GM19463 (cell line): ENCODE data around the gene CCL4L2.
"Not testable (repeated sequence)": the region's sequence is repeated elsewhere in the genome, so short reads cannot be mapped to it uniquely, and the experiment has no call there.

Experiments used
- ATAC-seq: cut with Tn5 transposase; IDR thresholded peaks from one replicate; pipeline ENCODE4 v1.9.1; 2021; ENCODE audit warnings: mild to moderate bottlenecking, moderate library complexity; ENCODE audit not compliant: unreplicated experiment

Gene CCL4L2

GRCh38 chr17:36194832-36195433 lies 15.9 kb upstream of the CCL4L2 start:
- ATAC-seq: not testable (repeated sequence)

- no peak for ATAC-seq
These were observed 15.3 kb upstream of the CCL4L2 start for GRCh38 chr17:36195434-36196130.

GRCh38 chr17:36196131-36196486 lies 14.8 kb upstream of the CCL4L2 start:
- ATAC-seq: no peak

GRCh38 chr17:36197387-36197703 lies 13.5 kb upstream of the CCL4L2 start:
- peak; percentile 20 for ATAC-seq

- ATAC-seq: peak; percentile 24
These were observed 11.9 kb upstream of the CCL4L2 start for GRCh38 chr17:36198831-36199465.

GRCh38 chr17:36201102-36201501 lies 9.8 kb upstream of the CCL4L2 start:
- ATAC-seq: not testable (repeated sequence)

- not testable (repeated sequence) for ATAC-seq
These were observed 9.4 kb upstream of the CCL4L2 start for GRCh38 chr17:36201506-36201905.

- no peak for ATAC-seq
These were observed 7.5 kb upstream of the CCL4L2 start for GRCh38 chr17:36203335-36203734.

GRCh38 chr17:36204724-36205500 lies 6.0 kb upstream of the CCL4L2 start:
- ATAC-seq: no peak

GRCh38 chr17:36205637-36206485 lies 5.0 kb upstream of the CCL4L2 start:
- ATAC-seq: peak; percentile 32

- ATAC-seq: not testable (repeated sequence)
These were observed 4.4 kb upstream of the CCL4L2 start for GRCh38 chr17:36206486-36206821.

GRCh38 chr17:36207383-36207782 lies 3.5 kb upstream of the CCL4L2 start:
- not testable (repeated sequence) for ATAC-seq

- ATAC-seq: no peak
These were observed 1.3 kb upstream of the CCL4L2 start for GRCh38 chr17:36209575-36209974.

GRCh38 chr17:36211484-36212271 lies 815 bp downstream of the CCL4L2 start:
- not testable (repeated sequence) for ATAC-seq

- ATAC-seq: no peak
These were observed 1.4 kb downstream of the CCL4L2 start for GRCh38 chr17:36212272-36212605.

- no peak for ATAC-seq
These were observed 2.1 kb downstream of the CCL4L2 start for GRCh38 chr17:36212966-36213365.

GRCh38 chr17:36213695-36214094 lies 2.8 kb downstream of the CCL4L2 start:
- no peak for ATAC-seq

GRCh38 chr17:36214918-36215317 lies 4.1 kb downstream of the CCL4L2 start:
- no peak for ATAC-seq

- ATAC-seq: not testable (repeated sequence)
These were observed 4.8 kb downstream of the CCL4L2 start for GRCh38 chr17:36215406-36216308.
